Gastrocnemius medialis (tissue), 4 donors: ENCODE results near the gene GTPBP8.

Source experiments
- POLR2A ChIP-seq, 2 donors: fragments of 450-650 bp; IDR thresholded peaks; one replicate each; pipeline ENCODE4 v1.6.1; 2017; ENCODE audit warnings: antibody characterized with exemption in 2 of 2, mild to moderate bottlenecking in 2 of 2, moderate library complexity in 2 of 2
- TF ChIP-seq, protein P1 (sequence below), 5 experiments: fragments of 450-650 bp in 3 of 5; fragments of 200-600 bp in 2 of 5; sonication (generic) in 2 of 5; IDR thresholded peaks in 4 of 5; conservative IDR thresholded peaks in 1 of 5; 1 replicate in 4 of 5; 2 replicates in 1 of 5; pipeline ENCODE4 v1.5.1; 2016 to 2019; ENCODE audit warnings: antibody characterized with exemption in 5 of 5, mild to moderate bottlenecking in 3 of 5, moderate library complexity in 3 of 5

DNA sequence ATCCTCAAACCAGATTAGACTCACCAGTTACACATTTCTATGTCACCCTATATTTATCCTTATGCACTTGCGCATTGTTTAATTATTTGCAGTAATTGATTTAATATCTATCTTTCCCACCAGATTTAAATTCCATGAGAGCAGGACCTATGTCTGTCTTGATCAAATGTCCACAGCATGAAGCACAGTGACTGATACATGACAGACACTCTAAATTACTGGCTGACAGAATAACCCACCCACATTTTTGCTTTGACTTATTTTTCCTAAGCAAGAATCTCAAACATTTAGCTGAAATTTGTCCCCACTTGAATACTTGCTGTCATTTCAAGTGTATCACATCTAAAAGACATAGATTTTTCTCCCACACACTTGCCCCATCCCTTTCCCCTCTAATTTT is 23.4 kb upstream of the GTPBP8 start:
- TF ChIP-seq, protein P1, sequence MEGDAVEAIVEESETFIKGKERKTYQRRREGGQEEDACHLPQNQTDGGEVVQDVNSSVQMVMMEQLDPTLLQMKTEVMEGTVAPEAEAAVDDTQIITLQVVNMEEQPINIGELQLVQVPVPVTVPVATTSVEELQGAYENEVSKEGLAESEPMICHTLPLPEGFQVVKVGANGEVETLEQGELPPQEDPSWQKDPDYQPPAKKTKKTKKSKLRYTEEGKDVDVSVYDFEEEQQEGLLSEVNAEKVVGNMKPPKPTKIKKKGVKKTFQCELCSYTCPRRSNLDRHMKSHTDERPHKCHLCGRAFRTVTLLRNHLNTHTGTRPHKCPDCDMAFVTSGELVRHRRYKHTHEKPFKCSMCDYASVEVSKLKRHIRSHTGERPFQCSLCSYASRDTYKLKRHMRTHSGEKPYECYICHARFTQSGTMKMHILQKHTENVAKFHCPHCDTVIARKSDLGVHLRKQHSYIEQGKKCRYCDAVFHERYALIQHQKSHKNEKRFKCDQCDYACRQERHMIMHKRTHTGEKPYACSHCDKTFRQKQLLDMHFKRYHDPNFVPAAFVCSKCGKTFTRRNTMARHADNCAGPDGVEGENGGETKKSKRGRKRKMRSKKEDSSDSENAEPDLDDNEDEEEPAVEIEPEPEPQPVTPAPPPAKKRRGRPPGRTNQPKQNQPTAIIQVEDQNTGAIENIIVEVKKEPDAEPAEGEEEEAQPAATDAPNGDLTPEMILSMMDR (IDR thresholded peaks at IDR 0.05 in 4 of 5, conservative IDR thresholded peaks at IDR 0.05 in 1 of 5): no peak
- no peak for TF ChIP-seq POLR2A (IDR thresholded peaks at IDR 0.05)
